ENCODE data around the gene SEL1L3.
A peak's percentile ranks its signal among the peaks of the same experiment; 100 is the strongest.

SEL1L3 gene

GRCh38 chr4:25816591-25817058 lies 46.2 kb downstream of the SEL1L3 start:
- no peak for DNase-seq

GRCh38 chr4:25815586-25815985 lies 47.2 kb downstream of the SEL1L3 start:
- no peak for DNase-seq

GRCh38 chr4:25814301-25815136 lies 48.3 kb downstream of the SEL1L3 start:
- DNase-seq: peak; percentile 79 to 88

- no peak for DNase-seq
These were observed 49.2 kb downstream of the SEL1L3 start for GRCh38 chr4:25813448-25814106.

GRCh38 chr4:25811841-25812240 lies 50.9 kb downstream of the SEL1L3 start:
- no peak for DNase-seq

- DNase-seq: no peak
These were observed 51.5 kb downstream of the SEL1L3 start for GRCh38 chr4:25811374-25811690.

GRCh38 chr4:25810461-25811373 lies 52.1 kb downstream of the SEL1L3 start:
- DNase-seq: no peak

- no peak for DNase-seq
These were observed 52.8 kb downstream of the SEL1L3 start for GRCh38 chr4:25809996-25810395.

GRCh38 chr4:25807102-25807728 lies 55.6 kb downstream of the SEL1L3 start:
- DNase-seq: no peak

- no peak for DNase-seq
These were observed 57.4 kb downstream of the SEL1L3 start for GRCh38 chr4:25805255-25805860.

- DNase-seq: no peak
These were observed 59.0 kb downstream of the SEL1L3 start for GRCh38 chr4:25803720-25804225.

- DNase-seq: no peak
These were observed 61.2 kb downstream of the SEL1L3 start for GRCh38 chr4:25801594-25801993.

- DNase-seq: no peak
These were observed 62.5 kb downstream of the SEL1L3 start for GRCh38 chr4:25800245-25800644.

- DNase-seq: no peak
These were observed 63.3 kb downstream of the SEL1L3 start for GRCh38 chr4:25799522-25799921.

GRCh38 chr4:25797136-25797535 lies 65.7 kb downstream of the SEL1L3 start:
- DNase-seq: no peak

- no peak for DNase-seq
These were observed 67.0 kb downstream of the SEL1L3 start for GRCh38 chr4:25795566-25796454.

- no peak for DNase-seq
These were observed 67.7 kb downstream of the SEL1L3 start for GRCh38 chr4:25795091-25795490.

- DNase-seq: peak; percentile 38 to 52
These were observed 69.9 kb downstream of the SEL1L3 start for GRCh38 chr4:25792876-25793275.

GRCh38 chr4:25792200-25792791 lies 70.5 kb downstream of the SEL1L3 start:
- DNase-seq: no peak

- no peak for DNase-seq
These were observed 72.8 kb downstream of the SEL1L3 start for GRCh38 chr4:25790024-25790423.

Measured in inflammatory macrophage (primary cell).